Stimulated activated naive CD8-positive, alpha-beta T cell treated with anti-CD3 and anti-CD28 coated beads, Interleukin-15, Interleukin-2, amounts not matched to agents 100 ng/mL and 50 ng/mL, for 24 hours (primary cell): Measurements from ENCODE around the gene OTUD3.
"Not testable (repeated sequence)": the region's sequence is repeated elsewhere in the genome, so short reads cannot be mapped to it uniquely, and the experiment has no call there.

ENCODE experiments used
- H3K27ac Mint-ChIP-seq: one replicate; pipeline ENCODE4 v1.8.0; 2021; ENCODE audit warnings: mild to moderate bottlenecking, mixed read lengths
- H3K27me3 Mint-ChIP-seq: one replicate; pipeline ENCODE4 v1.8.0; 2021; ENCODE audit warnings: mixed read lengths
- H3K36me3 Mint-ChIP-seq: one replicate; pipeline ENCODE4 v1.8.0; 2021; ENCODE audit warnings: low read depth, mixed read lengths
- H3K4me1 Mint-ChIP-seq: one replicate; pipeline ENCODE4 v1.8.0; 2021; ENCODE audit warnings: low read depth, mixed read lengths
- H3K4me3 Mint-ChIP-seq: one replicate; pipeline ENCODE4 v1.8.0; 2021; ENCODE audit warnings: mild to moderate bottlenecking, mixed read lengths
- H3K9me3 Mint-ChIP-seq: one replicate; pipeline ENCODE4 v1.8.0; 2021; ENCODE audit warnings: mixed read lengths

Gene OTUD3, protein sequence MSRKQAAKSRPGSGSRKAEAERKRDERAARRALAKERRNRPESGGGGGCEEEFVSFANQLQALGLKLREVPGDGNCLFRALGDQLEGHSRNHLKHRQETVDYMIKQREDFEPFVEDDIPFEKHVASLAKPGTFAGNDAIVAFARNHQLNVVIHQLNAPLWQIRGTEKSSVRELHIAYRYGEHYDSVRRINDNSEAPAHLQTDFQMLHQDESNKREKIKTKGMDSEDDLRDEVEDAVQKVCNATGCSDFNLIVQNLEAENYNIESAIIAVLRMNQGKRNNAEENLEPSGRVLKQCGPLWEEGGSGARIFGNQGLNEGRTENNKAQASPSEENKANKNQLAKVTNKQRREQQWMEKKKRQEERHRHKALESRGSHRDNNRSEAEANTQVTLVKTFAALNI

DNA sequence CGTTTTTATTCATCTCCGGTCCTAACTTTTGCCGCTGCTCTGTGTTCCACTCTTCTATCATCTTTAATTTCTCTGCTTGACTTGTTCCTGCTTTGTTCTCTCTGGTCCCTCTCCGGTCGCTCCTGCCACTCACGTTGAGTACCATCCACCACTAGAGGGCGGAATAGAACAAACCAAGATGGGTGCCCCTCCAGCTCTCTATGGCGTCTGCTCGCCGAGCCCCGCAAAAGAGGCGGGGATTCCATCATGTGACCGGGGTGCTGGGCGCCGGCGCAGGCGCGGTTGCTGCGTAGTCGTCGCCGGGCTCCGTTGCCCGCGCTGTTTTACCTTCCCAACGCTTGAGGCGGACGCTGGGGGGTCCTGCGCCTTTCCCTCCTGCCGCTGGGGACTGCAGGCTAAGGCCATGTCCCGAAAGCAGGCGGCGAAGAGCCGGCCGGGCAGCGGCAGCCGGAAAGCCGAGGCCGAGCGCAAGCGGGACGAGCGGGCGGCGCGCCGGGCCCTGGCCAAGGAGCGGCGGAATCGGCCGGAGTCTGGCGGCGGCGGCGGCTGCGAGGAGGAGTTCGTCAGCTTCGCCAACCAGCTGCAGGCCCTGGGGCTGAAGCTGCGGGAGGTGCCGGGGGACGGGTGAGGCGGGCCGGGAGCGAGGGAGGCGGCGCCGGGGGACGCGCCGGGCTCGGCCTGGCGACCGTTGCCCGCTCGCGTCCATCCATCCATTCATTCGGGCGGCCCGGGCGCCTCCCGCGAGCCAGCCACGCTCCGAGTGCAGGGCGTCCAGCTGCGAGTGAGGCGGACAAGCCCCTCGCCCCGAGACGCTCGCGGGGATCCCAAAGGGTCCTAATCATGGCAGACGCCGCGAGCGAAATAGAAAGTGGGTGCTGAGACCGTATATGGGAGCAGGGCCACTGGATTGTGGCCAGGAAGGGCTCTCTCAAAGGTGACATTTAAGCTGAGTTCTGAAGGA is at the start of gene OTUD3:
OTUD3 (plus strand) TSS at position 285 of the 961 bp plus-strand sequence; CDS start at position 404, 119 bp downstream.
- H3K9me3 Mint-ChIP-seq = no peaks in the 10 kb centered on the region
- no peaks in the 10 kb centered on the region for H3K36me3 Mint-ChIP-seq
- H3K27ac Mint-ChIP-seq = peak within 1 kb of the TSS; percentile 61
- peaks cover 18% of the 10 kb centered on the region for H3K27me3 Mint-ChIP-seq
- peaks cover 32% of the 10 kb centered on the region for H3K4me1 Mint-ChIP-seq
- peak within 1 kb of the TSS; percentile 88 for H3K4me3 Mint-ChIP-seq

DNA sequence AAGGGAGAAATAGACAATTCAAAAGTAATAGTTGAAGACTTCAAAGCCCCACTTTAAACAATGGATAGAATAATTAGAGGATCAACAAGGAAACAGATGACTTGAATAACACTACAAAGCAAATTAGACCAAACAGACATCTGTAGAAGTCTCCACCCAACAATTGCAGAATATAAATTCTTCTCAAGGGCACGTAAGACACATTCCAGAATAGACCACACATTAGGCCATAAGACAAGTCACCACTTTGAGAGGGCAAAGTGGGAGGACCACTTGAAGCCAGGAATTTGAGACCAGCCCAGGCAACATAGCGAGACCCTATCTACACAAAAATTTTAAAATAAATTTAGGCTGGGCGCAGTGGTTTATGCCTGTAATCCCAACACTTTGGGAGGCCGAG is 46.6 kb upstream of the OTUD3 start:
- Mint-ChIP-seq H3K9me3 (no peaks in the 10 kb centered on the region), H3K4me1 (peaks cover 20% of the 10 kb centered on the region), H3K4me3 (no peak overlapping the region), H3K27ac (no peak overlapping the region), H3K36me3 (no peaks in the 10 kb centered on the region), H3K27me3 (peaks cover 60% of the 10 kb centered on the region)

DNA sequence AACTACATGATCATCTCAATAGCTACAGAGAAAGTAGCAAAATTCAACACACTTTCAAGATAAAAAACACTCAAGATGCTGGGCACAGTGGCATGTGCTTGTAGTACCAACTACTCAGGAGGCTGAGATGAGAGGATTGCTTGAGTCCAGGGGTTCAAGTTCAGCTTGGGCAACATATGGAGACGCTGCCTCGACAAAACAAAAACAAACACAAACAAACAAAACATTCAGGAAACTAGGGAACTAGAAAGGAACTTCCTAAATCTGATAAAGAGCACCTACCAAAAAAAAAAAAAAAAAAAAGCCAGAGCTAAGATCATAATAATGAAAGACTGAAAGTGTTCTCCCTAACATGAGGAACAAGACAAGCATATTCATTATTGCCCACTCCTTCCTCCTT is 44.3 kb upstream of the OTUD3 start:
- no peak overlapping the region for H3K27ac Mint-ChIP-seq
- H3K27me3 Mint-ChIP-seq = peaks cover 53% of the 10 kb centered on the region

DNA sequence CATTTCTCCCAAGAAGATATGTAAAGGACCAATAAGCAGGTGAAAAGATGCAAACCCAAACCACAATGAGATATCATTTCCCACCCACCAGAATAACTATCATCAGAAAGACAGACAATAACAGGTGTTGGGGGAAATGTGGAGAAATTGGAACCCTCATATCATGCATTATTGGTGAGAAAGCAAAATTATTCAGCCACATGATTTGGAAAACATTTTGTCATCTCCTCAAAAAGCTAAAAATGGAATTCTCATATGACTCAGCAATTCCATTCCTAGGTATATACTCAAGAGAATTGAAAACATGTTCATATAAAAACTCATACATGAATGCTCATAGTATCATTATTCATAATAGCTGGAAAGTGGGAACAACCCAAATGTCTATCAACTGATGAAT is 42.0 kb upstream of the OTUD3 start:
- no peak overlapping the region for H3K27ac Mint-ChIP-seq
- H3K4me1 Mint-ChIP-seq = peaks cover 17% of the 10 kb centered on the region
- H3K9me3 Mint-ChIP-seq = no peaks in the 10 kb centered on the region
- H3K36me3 Mint-ChIP-seq = no peaks in the 10 kb centered on the region
- H3K4me3 Mint-ChIP-seq = no peak overlapping the region
- H3K27me3 Mint-ChIP-seq = peaks cover 57% of the 10 kb centered on the region

More for the DNA sequence above, 44.3 kb upstream of the OTUD3 start:
- H3K4me1 Mint-ChIP-seq = peaks cover 17% of the 10 kb centered on the region
- no peak overlapping the region for H3K4me3 Mint-ChIP-seq
- H3K36me3 Mint-ChIP-seq = no peaks in the 10 kb centered on the region
- no peaks in the 10 kb centered on the region for H3K9me3 Mint-ChIP-seq

DNA sequence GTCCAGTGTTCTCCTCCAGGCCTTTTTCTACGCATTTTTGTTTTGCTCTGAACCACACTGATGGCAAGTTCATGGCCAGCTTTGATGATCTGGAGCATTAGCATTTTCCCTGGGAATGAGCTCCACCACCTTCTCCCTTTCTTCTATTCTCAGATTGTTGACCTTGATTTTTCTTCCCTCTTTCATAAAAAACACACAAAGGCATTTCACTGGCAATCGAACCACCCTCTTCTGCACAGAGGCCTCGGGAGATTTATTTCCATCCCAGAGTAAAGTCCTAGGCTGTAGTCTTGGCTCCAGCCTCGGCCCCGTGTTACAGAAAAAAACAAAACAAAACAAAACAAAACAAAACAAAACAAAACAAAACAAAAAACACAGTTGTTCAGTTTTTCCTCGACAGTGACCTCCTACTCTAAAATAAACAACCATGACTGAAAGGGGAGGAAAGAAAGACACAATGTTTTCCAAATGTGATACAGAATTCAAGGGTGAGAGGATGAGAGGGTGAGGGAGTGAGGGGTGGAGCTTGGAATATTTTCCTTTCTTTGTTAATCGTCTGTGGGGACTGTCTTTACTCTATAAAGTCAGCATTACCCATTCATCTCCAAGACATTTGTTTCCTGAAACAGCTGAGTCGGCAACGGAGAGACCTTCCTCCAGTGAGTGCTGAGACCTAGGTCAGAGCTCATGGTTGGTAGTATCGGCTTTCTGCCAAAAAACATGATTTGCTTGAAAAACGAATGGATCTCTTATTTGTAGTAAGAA is 37.3 kb upstream of the OTUD3 start:
- H3K36me3 Mint-ChIP-seq = no peaks in the 10 kb centered on the region
- H3K27me3 Mint-ChIP-seq = peaks cover 45% of the 10 kb centered on the region
- no peak overlapping the region for H3K4me3 Mint-ChIP-seq
- no peaks in the 10 kb centered on the region for H3K9me3 Mint-ChIP-seq
- H3K4me1 Mint-ChIP-seq = peaks cover 8% of the 10 kb centered on the region
- H3K27ac Mint-ChIP-seq = no peak overlapping the region

DNA sequence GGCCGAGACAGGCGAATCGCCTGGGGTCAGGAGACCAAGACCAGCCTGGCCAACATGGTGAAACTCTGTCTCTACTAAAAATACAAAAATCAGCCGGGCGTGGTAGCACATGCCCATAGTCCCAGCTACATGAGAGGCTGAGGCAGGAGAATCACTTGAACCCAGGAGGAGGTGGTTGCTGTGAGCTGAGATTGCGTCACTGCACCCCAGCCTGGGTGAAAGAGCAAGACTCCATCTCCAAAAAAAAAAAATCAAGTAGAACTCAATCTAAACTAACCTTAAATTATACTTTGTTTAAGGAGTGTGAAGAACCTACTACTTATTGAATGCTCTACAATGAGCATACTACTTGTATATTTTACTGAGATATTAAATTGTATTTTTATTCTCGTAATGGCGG is 36.6 kb upstream of the OTUD3 start:
- no peak overlapping the region for H3K27ac Mint-ChIP-seq
- H3K36me3 Mint-ChIP-seq = no peaks in the 10 kb centered on the region
- H3K4me3 Mint-ChIP-seq = no peak overlapping the region
- no peaks in the 10 kb centered on the region for H3K9me3 Mint-ChIP-seq
- peaks cover 44% of the 10 kb centered on the region for H3K27me3 Mint-ChIP-seq
- peaks cover 2% of the 10 kb centered on the region for H3K4me1 Mint-ChIP-seq

DNA sequence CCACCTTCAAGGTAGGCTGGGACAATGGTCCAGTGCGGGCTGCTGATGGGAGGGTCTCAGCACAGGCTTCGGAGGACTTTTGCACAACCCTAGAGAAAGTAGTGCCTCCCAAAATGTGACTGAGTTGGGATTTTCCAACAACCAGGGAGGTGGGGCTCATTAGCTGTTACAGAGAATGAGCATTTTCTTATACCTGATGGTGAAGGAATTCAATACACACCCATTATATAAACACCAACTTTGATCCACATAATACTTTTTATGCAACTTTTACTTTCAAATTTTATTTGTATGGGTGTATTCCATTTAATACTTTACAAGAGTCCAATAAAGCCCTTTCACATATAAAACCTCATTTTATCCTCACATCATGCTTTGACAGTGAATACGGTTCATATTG is 35.9 kb upstream of the OTUD3 start:
- no peaks in the 10 kb centered on the region for H3K4me1 Mint-ChIP-seq
- H3K4me3 Mint-ChIP-seq = no peak overlapping the region
- peaks cover 38% of the 10 kb centered on the region for H3K27me3 Mint-ChIP-seq
- no peak overlapping the region for H3K27ac Mint-ChIP-seq
- H3K36me3 Mint-ChIP-seq = no peaks in the 10 kb centered on the region
- no peaks in the 10 kb centered on the region for H3K9me3 Mint-ChIP-seq

DNA sequence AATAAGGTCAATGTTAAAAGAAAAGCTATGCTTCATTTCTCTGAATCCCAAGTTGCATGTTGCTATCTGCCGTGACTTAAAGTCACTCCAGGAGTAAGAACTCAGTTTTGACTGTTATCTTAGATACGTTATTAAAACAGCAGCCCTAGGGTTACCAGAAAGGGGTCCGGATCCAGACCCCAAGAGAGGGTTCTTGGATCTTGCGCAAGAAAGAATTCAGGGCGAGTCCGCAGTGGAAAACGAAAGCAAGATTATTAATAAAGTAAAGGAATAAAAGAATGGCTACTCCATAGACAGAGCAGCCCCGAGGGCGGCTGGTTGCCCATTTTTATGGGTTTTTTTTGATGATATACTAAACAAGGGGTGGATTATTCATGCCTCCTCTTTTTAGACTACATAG is 34.9 kb upstream of the OTUD3 start:
- H3K27ac Mint-ChIP-seq, H3K4me3 Mint-ChIP-seq, H3K4me1 Mint-ChIP-seq, H3K9me3 Mint-ChIP-seq, H3K36me3 Mint-ChIP-seq: not testable (repeated sequence)
- peaks cover 35% of the 10 kb centered on the region for H3K27me3 Mint-ChIP-seq

DNA sequence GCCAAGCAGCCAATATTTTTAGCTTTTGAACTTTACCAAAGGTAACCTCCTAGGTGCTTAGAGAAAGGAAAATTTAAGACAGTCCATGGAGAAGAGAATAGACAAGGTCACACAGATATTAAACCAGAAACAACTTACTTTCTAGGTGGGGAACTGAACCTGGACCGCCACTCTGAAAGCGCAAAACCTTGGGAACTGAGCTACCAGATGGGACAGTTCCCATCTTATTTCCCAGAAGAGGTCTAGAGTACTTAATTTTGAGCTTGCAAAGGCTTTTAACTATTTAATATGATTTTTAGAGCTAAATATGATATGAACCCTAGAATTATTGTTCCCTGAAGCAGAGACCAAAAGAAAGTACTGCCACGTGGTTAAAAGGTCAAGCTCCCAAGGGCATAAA is 32.9 kb upstream of the OTUD3 start:
- not testable (repeated sequence) for H3K4me3 Mint-ChIP-seq, H3K4me1 Mint-ChIP-seq, H3K36me3 Mint-ChIP-seq, H3K27ac Mint-ChIP-seq, H3K9me3 Mint-ChIP-seq
- peaks cover 27% of the 10 kb centered on the region for H3K27me3 Mint-ChIP-seq

DNA sequence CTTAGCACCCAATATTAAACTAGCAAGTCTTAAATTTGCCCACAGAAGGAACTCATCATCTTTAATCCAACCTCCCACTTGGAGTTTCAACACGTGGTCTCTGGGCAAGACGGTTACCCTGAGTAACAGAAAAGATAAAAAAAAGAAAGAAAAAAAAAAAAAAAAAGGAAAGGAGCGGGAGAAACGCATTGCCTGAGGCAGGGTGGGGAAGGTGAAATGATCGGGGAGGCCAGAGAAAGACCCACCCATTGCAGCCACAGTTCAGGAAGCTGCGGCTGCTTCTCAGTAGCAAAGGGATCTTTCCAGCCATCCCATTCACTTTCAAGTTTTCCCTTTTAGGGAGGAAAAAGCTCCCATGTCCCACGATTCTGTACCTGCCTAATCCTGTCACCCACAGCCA is 32.0 kb upstream of the OTUD3 start:
- H3K36me3 Mint-ChIP-seq = no peaks in the 10 kb centered on the region
- no peaks in the 10 kb centered on the region for H3K4me1 Mint-ChIP-seq
- H3K9me3 Mint-ChIP-seq = no peaks in the 10 kb centered on the region
- H3K4me3 Mint-ChIP-seq = no peak overlapping the region
- no peak overlapping the region for H3K27ac Mint-ChIP-seq
- H3K27me3 Mint-ChIP-seq = peaks cover 20% of the 10 kb centered on the region

DNA sequence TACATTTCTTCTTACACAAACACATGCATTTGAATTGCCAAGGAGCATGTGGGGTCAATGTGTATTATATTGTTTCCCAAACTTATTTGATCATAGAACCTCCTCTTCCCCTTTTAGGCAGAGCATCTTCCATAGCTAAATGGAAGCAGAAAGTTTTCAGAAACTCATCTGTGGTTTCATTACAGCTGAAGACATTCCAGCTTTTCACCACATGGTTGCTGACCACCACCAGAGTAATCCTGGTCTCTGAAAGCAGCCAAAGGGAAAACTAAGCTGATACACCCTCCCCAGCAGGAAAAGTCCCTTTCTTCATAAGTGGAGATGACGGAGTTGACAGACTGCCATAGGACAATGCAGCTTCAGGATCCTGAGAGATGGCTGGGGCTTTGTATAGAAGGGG is 30.2 kb upstream of the OTUD3 start:
- H3K4me1 Mint-ChIP-seq = no peaks in the 10 kb centered on the region
- no peak overlapping the region for H3K27ac Mint-ChIP-seq
- H3K4me3 Mint-ChIP-seq = no peak overlapping the region
- H3K27me3 Mint-ChIP-seq = peaks cover 11% of the 10 kb centered on the region
- no peaks in the 10 kb centered on the region for H3K9me3 Mint-ChIP-seq
- H3K36me3 Mint-ChIP-seq = no peaks in the 10 kb centered on the region

DNA sequence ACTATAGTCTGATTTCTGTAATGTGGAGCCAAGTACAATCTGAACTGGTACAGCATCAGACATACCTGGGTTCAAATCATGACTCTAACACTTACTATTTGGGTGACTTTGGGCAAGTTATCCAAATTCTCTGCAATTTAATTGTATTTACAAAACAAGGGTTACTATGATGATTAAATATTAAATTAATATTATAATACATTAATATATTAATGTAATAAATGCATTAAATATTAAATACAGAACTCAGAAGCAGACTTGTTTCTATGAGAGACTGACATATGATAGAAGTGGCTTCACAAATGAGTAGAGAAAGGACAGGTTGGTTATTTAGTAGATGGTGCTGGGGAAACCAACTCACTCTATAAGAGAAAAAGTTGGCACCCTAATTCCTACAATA is 27.3 kb upstream of the OTUD3 start:
- no peaks in the 10 kb centered on the region for H3K9me3 Mint-ChIP-seq
- H3K4me3 Mint-ChIP-seq = no peak overlapping the region

DNA sequence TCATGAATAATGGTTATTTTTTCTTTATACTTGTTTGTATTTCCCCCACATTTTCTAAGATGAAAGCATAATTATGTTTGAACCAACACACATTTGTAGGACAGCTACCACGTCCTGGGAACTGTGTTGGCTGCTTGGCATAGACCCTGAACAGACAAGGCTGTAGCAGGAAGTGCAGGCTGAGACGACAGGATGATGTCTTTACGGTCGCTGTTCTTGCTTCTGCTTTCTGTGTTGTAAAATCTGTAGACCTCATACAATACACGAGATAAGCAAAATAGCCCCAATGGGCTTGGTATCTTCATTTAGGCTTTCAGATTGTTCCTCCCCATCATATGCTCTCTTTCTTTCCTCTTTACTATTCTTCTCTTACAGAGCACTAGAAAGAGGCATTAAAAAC is 23.3 kb upstream of the OTUD3 start:
- no peak overlapping the region for H3K27ac Mint-ChIP-seq
- H3K4me1 Mint-ChIP-seq = no peaks in the 10 kb centered on the region
- H3K36me3 Mint-ChIP-seq = no peaks in the 10 kb centered on the region
- H3K9me3 Mint-ChIP-seq = peaks cover 6% of the 10 kb centered on the region
- H3K27me3 Mint-ChIP-seq = peaks cover 36% of the 10 kb centered on the region
- no peak overlapping the region for H3K4me3 Mint-ChIP-seq

More for the DNA sequence above, 27.3 kb upstream of the OTUD3 start:
- Mint-ChIP-seq H3K4me1 (no peaks in the 10 kb centered on the region), H3K27me3 (peaks cover 15% of the 10 kb centered on the region), H3K27ac (no peak overlapping the region), H3K36me3 (no peaks in the 10 kb centered on the region)

DNA sequence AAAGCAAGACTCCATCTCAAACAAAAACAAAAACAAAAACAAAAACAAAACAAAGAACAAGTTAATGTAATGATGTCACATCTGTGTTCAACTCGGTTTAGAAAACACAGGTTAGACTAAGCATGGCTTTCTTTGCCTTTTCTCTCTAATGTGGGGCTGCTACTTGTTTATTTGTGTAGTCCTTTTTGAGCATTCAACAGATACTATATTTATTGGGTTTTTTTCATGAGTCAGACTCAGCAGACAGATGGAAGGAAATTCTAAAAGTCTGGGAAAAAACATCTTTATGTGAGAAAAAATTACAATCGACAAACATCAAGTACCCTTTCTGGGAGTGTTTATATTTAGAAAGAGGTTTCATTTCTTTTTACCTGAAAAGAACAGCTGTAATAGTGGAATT is 22.3 kb upstream of the OTUD3 start:
- Mint-ChIP-seq H3K27ac (no peak overlapping the region), H3K9me3 (peaks cover 6% of the 10 kb centered on the region), H3K4me3 (no peak overlapping the region), H3K27me3 (peaks cover 43% of the 10 kb centered on the region), H3K36me3 (no peaks in the 10 kb centered on the region), H3K4me1 (no peaks in the 10 kb centered on the region)

DNA sequence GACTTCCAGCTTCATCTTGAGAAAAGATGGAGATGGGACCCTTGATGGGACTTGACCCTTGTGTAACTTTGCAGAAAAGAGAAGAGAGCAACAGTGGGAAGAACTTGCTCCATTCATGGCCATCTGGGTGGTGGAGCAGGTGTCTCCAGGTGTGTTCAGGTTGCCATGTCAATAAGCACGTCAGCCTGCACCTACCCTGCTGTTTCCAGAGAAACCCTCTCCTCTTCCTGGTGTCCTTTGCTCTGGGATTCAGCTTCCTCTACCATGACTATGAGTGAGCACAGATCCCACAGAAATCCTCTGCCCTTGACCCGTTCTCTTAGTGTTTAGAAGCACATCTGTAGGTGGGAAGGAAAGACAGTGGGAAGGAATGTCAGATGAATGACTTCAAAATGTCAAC is 21.8 kb upstream of the OTUD3 start:
- no peaks in the 10 kb centered on the region for H3K4me1 Mint-ChIP-seq
- H3K4me3 Mint-ChIP-seq = no peak overlapping the region
- peaks cover 45% of the 10 kb centered on the region for H3K27me3 Mint-ChIP-seq
- no peaks in the 10 kb centered on the region for H3K36me3 Mint-ChIP-seq
- H3K27ac Mint-ChIP-seq = no peak overlapping the region
- peaks cover 6% of the 10 kb centered on the region for H3K9me3 Mint-ChIP-seq
